Tibial nerve (tissue), 4 donors: Measurements from ENCODE around the gene PCDHGA12.

ENCODE experiments used
- CTCF ChIP-seq, 5 experiments: fragments of 200-600 bp in 3 of 5; fragments of 450-650 bp in 2 of 5; sonication (generic) in 3 of 5; IDR thresholded peaks; one replicate each; pipeline ENCODE4 v1.5.1; 2016 to 2019; ENCODE audit warnings: antibody characterized with exemption in 5 of 5, mild to moderate bottlenecking in 3 of 5, moderate library complexity in 2 of 5
- EP300 ChIP-seq, 2 donors: sonication (generic); formaldehyde crosslinking; IDR thresholded peaks; one replicate each; pipeline ENCODE4 v1.6.1; 2017; ENCODE audit warnings: antibody characterized with exemption in 2 of 2, mild to moderate bottlenecking in 1 of 2
- POLR2A ChIP-seq, 2 donors: fragments of 450-650 bp; IDR thresholded peaks; one replicate each; pipeline ENCODE4 v1.6.1; 2017; ENCODE audit warnings: antibody characterized with exemption in 2 of 2, mild to moderate bottlenecking in 2 of 2, moderate library complexity in 2 of 2

GRCh38 chr5:141388661-141389060 lies 41.6 kb upstream of the PCDHGA12 start:
- no peak for TF ChIP-seq CTCF (IDR thresholded peaks at IDR 0.05)
- TF ChIP-seq POLR2A (IDR thresholded peaks at IDR 0.05): no peak
- no peak for TF ChIP-seq EP300 (IDR thresholded peaks at IDR 0.05)
